Measurements from ENCODE around the gene ROBO3. TPM values are rescaled to one million over a fixed set of nuclear protein-coding genes. Genes with fewer than 3 reads are reported as not detected.

The ROBO3 gene
- total RNA-seq, 1 donor from 2014 or later, result 10.9 TPM

DNA sequence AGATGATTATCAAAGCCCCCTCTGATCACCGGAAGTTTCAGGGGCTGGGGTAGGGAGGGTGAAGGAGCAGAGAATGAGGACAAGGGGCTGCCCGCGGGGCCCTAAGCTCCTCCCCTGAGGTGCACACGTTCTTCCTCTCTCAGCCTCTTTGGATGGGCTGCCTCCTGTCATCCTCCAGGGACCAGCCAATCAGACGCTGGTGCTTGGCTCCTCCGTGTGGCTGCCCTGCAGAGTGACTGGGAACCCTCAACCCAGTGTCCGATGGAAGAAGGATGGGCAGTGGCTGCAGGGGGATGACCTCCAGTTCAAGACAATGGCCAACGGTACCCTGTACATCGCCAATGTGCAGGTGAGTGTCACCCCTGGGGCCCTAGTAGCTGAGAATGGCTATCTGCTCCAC, 7.5 kb downstream of the ROBO3 start:
- peaks cover 3% of the 10 kb centered on the region for H3K36me3 Mint-ChIP-seq (ENCODE audit: low read depth)
- H3K27me3 Mint-ChIP-seq (ENCODE audit: low read depth), result peaks cover 56% of the 10 kb centered on the region
- no peaks in the 10 kb centered on the region for H3K9me3 Mint-ChIP-seq (ENCODE audit: low read depth)
- no peak overlapping the region for H3K4me3 Mint-ChIP-seq (ENCODE audit: unreplicated experiment)
- H3K27ac Mint-ChIP-seq (ENCODE audit: unreplicated experiment), result no peak overlapping the region
- no peak for DNase-seq (ENCODE audit: low spot score)
- TF ChIP-seq, protein P1, sequence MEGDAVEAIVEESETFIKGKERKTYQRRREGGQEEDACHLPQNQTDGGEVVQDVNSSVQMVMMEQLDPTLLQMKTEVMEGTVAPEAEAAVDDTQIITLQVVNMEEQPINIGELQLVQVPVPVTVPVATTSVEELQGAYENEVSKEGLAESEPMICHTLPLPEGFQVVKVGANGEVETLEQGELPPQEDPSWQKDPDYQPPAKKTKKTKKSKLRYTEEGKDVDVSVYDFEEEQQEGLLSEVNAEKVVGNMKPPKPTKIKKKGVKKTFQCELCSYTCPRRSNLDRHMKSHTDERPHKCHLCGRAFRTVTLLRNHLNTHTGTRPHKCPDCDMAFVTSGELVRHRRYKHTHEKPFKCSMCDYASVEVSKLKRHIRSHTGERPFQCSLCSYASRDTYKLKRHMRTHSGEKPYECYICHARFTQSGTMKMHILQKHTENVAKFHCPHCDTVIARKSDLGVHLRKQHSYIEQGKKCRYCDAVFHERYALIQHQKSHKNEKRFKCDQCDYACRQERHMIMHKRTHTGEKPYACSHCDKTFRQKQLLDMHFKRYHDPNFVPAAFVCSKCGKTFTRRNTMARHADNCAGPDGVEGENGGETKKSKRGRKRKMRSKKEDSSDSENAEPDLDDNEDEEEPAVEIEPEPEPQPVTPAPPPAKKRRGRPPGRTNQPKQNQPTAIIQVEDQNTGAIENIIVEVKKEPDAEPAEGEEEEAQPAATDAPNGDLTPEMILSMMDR (IDR thresholded peaks at IDR 0.05), result no peak
- peaks cover 16% of the 10 kb centered on the region for H3K4me1 Mint-ChIP-seq (ENCODE audit: low read depth)

DNA sequence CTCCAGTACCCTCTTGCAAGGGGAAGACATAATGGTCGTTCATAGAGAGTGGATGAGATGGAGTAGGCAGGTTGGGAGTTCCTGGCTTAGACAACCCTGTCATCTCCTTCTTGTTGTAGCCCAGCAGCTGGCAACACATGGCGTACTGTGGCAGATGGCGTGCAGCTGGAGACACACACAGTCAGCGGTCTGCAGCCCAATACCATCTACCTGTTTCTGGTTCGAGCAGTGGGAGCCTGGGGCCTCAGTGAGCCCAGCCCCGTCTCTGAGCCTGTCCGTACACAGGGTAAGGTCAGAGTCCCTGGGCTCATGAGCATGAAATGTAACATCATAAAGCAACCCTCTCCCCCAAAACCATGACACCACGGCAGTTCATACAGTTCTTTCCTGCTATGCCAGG, 8.7 kb downstream of the ROBO3 start:
- H3K4me3 Mint-ChIP-seq (ENCODE audit: unreplicated experiment), result no peak overlapping the region
- peaks cover 45% of the 10 kb centered on the region for H3K27me3 Mint-ChIP-seq (ENCODE audit: low read depth)
- H3K4me1 Mint-ChIP-seq (ENCODE audit: low read depth), result peaks cover 20% of the 10 kb centered on the region
- peaks cover 3% of the 10 kb centered on the region for H3K36me3 Mint-ChIP-seq (ENCODE audit: low read depth)
- DNase-seq (ENCODE audit: low spot score), result no peak
- no peak overlapping the region for H3K27ac Mint-ChIP-seq (ENCODE audit: unreplicated experiment)
- TF ChIP-seq, protein P1 (IDR thresholded peaks at IDR 0.05), result no peak
- H3K9me3 Mint-ChIP-seq (ENCODE audit: low read depth), result no peaks in the 10 kb centered on the region

DNA sequence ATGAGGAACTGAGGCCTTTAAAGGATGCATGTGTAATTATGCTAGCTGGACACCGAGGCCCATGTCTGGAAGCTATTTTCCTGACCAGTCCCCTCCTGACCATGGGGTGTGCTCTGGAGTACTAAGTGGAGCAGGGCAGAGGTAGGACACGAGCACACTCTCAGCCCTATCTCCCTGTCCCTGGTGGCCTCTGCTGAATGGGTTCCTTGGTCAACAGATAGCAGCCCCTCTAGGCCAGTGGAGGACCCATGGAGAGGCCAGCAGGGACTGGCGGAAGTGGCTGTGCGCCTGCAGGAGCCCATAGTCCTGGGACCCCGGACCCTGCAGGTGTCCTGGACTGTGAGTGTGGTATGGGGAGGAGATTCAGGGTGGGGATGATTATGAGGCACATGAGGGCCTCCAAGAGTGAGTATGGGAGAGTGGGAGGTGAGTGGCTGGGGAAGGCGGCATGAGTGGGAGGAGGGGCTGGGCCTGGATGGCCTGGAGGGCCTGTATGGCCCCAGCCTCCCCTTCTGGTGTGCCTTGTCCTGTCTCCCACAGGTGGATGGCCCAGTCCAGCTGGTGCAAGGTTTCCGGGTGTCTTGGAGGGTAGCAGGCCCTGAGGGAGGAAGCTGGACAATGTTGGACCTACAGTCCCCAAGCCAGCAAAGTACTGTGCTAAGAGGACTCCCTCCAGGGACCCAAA, 9.5 kb downstream of the ROBO3 start:
- peaks cover 38% of the 10 kb centered on the region for H3K27me3 Mint-ChIP-seq (ENCODE audit: low read depth)
- no peak overlapping the region for H3K27ac Mint-ChIP-seq (ENCODE audit: unreplicated experiment)
- DNase-seq (ENCODE audit: low spot score), result no peak
- H3K4me1 Mint-ChIP-seq (ENCODE audit: low read depth), result peaks cover 20% of the 10 kb centered on the region
- H3K9me3 Mint-ChIP-seq (ENCODE audit: low read depth), result no peaks in the 10 kb centered on the region
- H3K36me3 Mint-ChIP-seq (ENCODE audit: low read depth), result peaks cover 3% of the 10 kb centered on the region
- TF ChIP-seq, protein P1 (IDR thresholded peaks at IDR 0.05), result no peak
- no peak overlapping the region for H3K4me3 Mint-ChIP-seq (ENCODE audit: unreplicated experiment)

DNA sequence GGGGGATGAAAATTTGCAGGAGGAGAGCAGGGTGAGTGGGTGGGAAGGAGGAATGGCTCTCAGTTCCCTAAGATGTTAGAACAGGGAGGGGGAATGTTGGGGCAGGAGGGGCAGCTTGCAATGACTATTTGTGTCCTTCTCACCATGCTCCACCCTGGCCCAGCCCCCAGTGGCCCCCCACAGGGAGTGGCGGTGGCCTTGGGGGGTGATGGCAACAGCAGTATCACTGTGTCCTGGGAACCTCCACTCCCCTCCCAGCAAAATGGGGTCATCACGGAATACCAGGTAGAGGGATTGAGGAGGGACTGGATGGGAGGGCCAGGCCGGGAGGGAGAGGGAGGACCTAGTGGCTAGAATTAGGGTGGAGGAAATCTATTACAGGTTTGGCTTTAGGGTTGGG, 10.2 kb downstream of the ROBO3 start:
- Mint-ChIP-seq H3K4me1 (ENCODE audit: low read depth) (peaks cover 20% of the 10 kb centered on the region), H3K4me3 (ENCODE audit: unreplicated experiment) (peak overlapping the region; percentile 67), H3K27me3 (ENCODE audit: low read depth) (peaks cover 32% of the 10 kb centered on the region), H3K36me3 (ENCODE audit: low read depth) (peaks cover 3% of the 10 kb centered on the region), H3K9me3 (ENCODE audit: low read depth) (no peaks in the 10 kb centered on the region), H3K27ac (ENCODE audit: unreplicated experiment) (no peak overlapping the region)
- TF ChIP-seq, protein P1 (IDR thresholded peaks at IDR 0.05), result no peak
- no peak for DNase-seq (ENCODE audit: low spot score)

DNA sequence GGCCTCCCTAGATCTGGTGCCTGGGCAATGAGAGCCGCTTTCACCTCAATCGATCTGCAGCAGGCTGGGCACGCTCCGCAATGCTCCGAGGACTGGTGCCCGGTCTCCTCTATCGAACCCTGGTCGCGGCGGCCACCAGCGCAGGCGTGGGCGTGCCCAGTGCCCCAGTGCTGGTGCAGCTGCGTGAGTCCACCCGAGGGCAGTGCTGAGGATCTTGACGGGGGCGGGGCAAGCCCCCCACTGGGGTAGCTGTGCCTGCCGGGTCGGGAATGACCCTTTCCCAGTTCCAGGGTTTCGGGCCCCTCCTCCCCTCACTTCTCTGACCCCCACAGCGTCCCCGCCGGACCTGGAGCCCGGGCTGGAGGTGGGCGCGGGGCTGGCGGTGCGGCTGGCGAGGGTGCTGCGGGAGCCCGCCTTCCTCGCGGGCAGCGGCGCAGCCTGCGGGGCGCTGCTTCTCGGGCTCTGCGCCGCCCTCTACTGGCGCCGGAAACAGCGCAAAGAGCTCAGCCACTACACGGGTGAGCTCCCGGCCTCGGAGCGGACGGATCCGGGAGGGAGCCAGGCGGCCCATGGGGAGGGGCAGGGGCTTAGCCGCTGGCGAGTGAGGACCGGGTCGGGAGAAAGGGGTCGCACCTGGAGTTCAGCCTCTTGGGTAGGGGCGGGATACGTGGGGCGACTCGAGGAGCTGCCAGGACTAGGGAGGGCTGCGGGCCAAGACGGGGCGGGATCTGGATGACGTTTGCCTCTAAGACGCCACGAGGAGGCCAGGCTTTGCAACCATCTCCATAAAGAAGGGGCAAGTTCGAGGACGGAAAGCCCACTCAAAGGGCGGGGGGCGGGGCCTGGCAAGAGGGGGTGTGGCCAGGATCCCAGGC, 10.9 kb downstream of the ROBO3 start:
- Mint-ChIP-seq H3K9me3 (ENCODE audit: low read depth) (no peaks in the 10 kb centered on the region), H3K4me1 (ENCODE audit: low read depth) (peaks cover 20% of the 10 kb centered on the region), H3K36me3 (ENCODE audit: low read depth) (no peaks in the 10 kb centered on the region), H3K27ac (ENCODE audit: unreplicated experiment) (peak overlapping the region; percentile 96), H3K4me3 (ENCODE audit: unreplicated experiment) (peak overlapping the region; percentile 84), H3K27me3 (ENCODE audit: low read depth) (peaks cover 24% of the 10 kb centered on the region)
- TF ChIP-seq, protein P1 (IDR thresholded peaks at IDR 0.05), result peak; percentile 95
- DNase-seq (ENCODE audit: low spot score), result no peak
